Trophoblast cell (in vitro differentiated cells and primary cell): ENCODE data around the gene CACNA2D3.
A peak's percentile ranks its signal among the peaks of the same experiment; 100 is the strongest.

Experiments used
- DNase-seq, 2 donors: peaks; one replicate each; pipeline ENCODE4 v3.0.0-alpha.2; 2016
- H2AFZ ChIP-seq: 2 replicates; pipeline ENCODE4 v1.6.1; 2013; ENCODE audit warnings: low read length, moderate library complexity, mild to moderate bottlenecking; ENCODE audit not compliant: insufficient read depth, poor library complexity
- H2AK5ac ChIP-seq: 2 replicates; pipeline ENCODE4 v1.6.1; 2013; ENCODE audit warnings: mild to moderate bottlenecking, low read length
- H2BK120ac ChIP-seq: 2 replicates; pipeline ENCODE4 v1.6.1; 2013; ENCODE audit warnings: low read length, mild to moderate bottlenecking, moderate library complexity; ENCODE audit not compliant: insufficient read depth, poor library complexity
- H2BK12ac ChIP-seq: 2 replicates; pipeline ENCODE4 v1.6.1; 2013; ENCODE audit warnings: mild to moderate bottlenecking, low read length, moderate library complexity
- H2BK5ac ChIP-seq: 2 replicates; pipeline ENCODE4 v1.6.1; 2013; ENCODE audit warnings: low read length, low read depth, moderate library complexity, mild to moderate bottlenecking; ENCODE audit not compliant: poor library complexity
- H3K14ac ChIP-seq: 2 replicates; pipeline ENCODE4 v1.6.1; 2013; ENCODE audit warnings: mild to moderate bottlenecking, low read length
- H3K18ac ChIP-seq: 2 replicates; pipeline ENCODE4 v1.6.1; 2013; ENCODE audit warnings: mild to moderate bottlenecking, low read length
- H3K23ac ChIP-seq: 2 replicates; pipeline ENCODE4 v1.6.1; 2013; ENCODE audit warnings: low read length
- H3K27ac ChIP-seq: 2 replicates; pipeline ENCODE4 v1.5.1; 2013; ENCODE audit warnings: low read depth, mild to moderate bottlenecking, inconsistent platforms, low read length, moderate library complexity
- H3K27me3 ChIP-seq: 2 replicates; pipeline ENCODE4 v1.6.1; 2013; ENCODE audit warnings: inconsistent platforms, mild to moderate bottlenecking, low read length, moderate library complexity; ENCODE audit not compliant: insufficient read depth
- H3K36me3 ChIP-seq, 2 experiments: 1 replicate in 1 of 2; 2 replicates in 1 of 2; pipeline ENCODE4 v1.6.1; 2013; ENCODE audit warnings: low read length in 2 of 2, mild to moderate bottlenecking in 2 of 2, moderate library complexity in 1 of 2; ENCODE audit not compliant: insufficient read depth in 2 of 2, control insufficient read depth in 1 of 2
- H3K4ac ChIP-seq: 2 replicates; pipeline ENCODE4 v1.6.1; 2013; ENCODE audit warnings: low read depth, mild to moderate bottlenecking, low read length, moderate library complexity
- H3K4me1 ChIP-seq, 2 experiments: 1 replicate in 1 of 2; 2 replicates in 1 of 2; pipeline ENCODE4 v1.6.1; 2013; ENCODE audit warnings: low read length in 2 of 2, mild to moderate bottlenecking in 2 of 2, moderate library complexity in 1 of 2; ENCODE audit not compliant: insufficient read depth in 2 of 2, control insufficient read depth in 1 of 2
- H3K4me2 ChIP-seq: 2 replicates; pipeline ENCODE4 v1.6.1; 2013; ENCODE audit warnings: inconsistent platforms, mild to moderate bottlenecking, low read length, moderate library complexity
- H3K4me3 ChIP-seq: 2 replicates; pipeline ENCODE4 v1.5.1; 2013; ENCODE audit warnings: mild to moderate bottlenecking, low read depth, low read length, inconsistent platforms
- H3K79me1 ChIP-seq: one replicate; pipeline ENCODE4 v1.6.1; 2013; ENCODE audit warnings: low read length
- H3K79me2 ChIP-seq: 2 replicates; pipeline ENCODE4 v1.6.1; 2013; ENCODE audit warnings: low read length, mild to moderate bottlenecking; ENCODE audit not compliant: control insufficient read depth, insufficient read depth, poor library complexity
- H3K9ac ChIP-seq: 2 replicates; pipeline ENCODE4 v1.6.1; 2013; ENCODE audit warnings: mild to moderate bottlenecking, low read length
- H3K9me3 ChIP-seq: 2 replicates; pipeline ENCODE4 v1.6.1; 2013; ENCODE audit warnings: low read depth, mild to moderate bottlenecking, control low read depth, inconsistent platforms, low read length; ENCODE audit not compliant: insufficient read depth
- H4K12ac ChIP-seq: 2 replicates; pipeline ENCODE4 v1.6.1; 2013; ENCODE audit warnings: low read depth, mild to moderate bottlenecking, low read length, moderate library complexity
- H4K8ac ChIP-seq: 2 replicates; pipeline ENCODE4 v1.6.1; 2013; ENCODE audit warnings: low read depth, mild to moderate bottlenecking, low read length, moderate library complexity
- H4K91ac ChIP-seq: one replicate; pipeline ENCODE4 v1.6.1; 2013; ENCODE audit warnings: low read depth, mild to moderate bottlenecking, low read length, moderate library complexity
- WGBS: extraction: QIAGEN DNeasy Blood & Tissue Kit; methylation state at CpG from one replicate; pipeline ENCODE4 v1.1.7; 2013; ENCODE audit warnings: missing lambda C conversion rate; ENCODE audit not compliant: insufficient read length, insufficient coverage; ENCODE audit errors: extremely low coverage; 5-methylcytosine and 5-hydroxymethylcytosine counted together

Gene CACNA2D3

DNA sequence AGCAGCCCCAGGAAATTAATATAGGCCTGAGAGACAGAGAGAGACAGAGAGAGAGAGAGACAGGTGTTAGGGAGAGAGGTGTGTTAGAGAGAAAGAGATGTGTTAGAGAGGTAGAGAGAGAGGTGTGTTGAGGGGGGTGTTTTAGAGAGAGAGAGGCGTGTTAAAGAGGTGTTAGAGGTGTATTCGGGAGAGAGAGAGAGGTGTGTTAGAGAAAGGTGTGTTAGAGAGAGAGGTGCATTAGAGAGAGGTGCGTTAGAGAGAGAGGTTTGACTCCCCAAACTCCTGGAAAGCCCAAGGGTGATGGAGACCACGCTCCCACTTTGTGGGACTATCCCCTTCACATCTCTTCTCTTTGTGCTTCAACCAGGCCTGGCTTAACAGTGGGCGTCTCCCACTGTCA lies 95.5 kb downstream of the CACNA2D3 start:
- H3K27me3 ChIP-seq: no peaks in the 10 kb centered on the region
- no peak for DNase-seq
- no peak overlapping the region for H4K8ac ChIP-seq
- no peak overlapping the region for H2BK120ac ChIP-seq
- 100% methylated on average over 3 of the region's 5 CpGs for WGBS
- H3K79me1 ChIP-seq: no peaks in the 10 kb centered on the region
- no peak overlapping the region for H3K4ac ChIP-seq
- H4K12ac ChIP-seq: no peak overlapping the region
- H2AFZ ChIP-seq: no peak overlapping the region
- H3K79me2 ChIP-seq: no peaks in the 10 kb centered on the region
- H2BK5ac ChIP-seq: no peak overlapping the region
- no peaks in the 10 kb centered on the region for H3K36me3 ChIP-seq
- peak overlapping the region; percentile 23 for H3K4me3 ChIP-seq
- peaks cover 0 to 2% of the 10 kb centered on the region in 2 experiments for H3K4me1 ChIP-seq
- H3K18ac ChIP-seq: no peak overlapping the region
- H3K9me3 ChIP-seq: no peaks in the 10 kb centered on the region
- H3K4me2 ChIP-seq: no peak overlapping the region
- H3K27ac ChIP-seq: no peak overlapping the region
- no peak overlapping the region for H2AK5ac ChIP-seq
- H3K14ac ChIP-seq: no peak overlapping the region
- no peak overlapping the region for H3K23ac ChIP-seq
- H3K9ac ChIP-seq: no peak overlapping the region
- H4K91ac ChIP-seq: no peak overlapping the region
- H2BK12ac ChIP-seq: no peak overlapping the region

DNA sequence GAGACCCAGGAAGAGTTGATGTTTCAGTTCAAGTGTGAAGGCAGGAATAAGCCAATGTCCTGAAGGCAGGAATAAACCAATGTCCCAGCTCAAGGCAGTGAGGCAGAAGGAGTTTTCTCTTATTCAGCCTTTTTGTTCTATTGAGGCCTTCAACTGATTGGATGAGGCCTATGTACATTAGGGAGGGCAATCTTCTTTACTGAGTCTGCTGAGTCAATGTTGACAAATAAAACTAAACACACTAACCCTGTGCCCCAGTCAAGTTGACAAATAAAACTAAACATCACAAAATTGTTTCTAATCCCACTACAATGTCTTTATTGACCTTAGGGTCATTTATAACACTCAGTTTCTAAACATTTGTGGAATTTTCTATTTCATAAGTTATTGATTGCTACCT lies 100.0 kb downstream of the CACNA2D3 start:
- Histone ChIP-seq H4K12ac (no peak overlapping the region), H3K9me3 (no peaks in the 10 kb centered on the region), H3K4me1 (no peaks in the 10 kb centered on the region), H3K79me2 (no peaks in the 10 kb centered on the region), H3K79me1 (no peaks in the 10 kb centered on the region), H3K27me3 (no peaks in the 10 kb centered on the region), H3K9ac (no peak overlapping the region), H2AK5ac (no peak overlapping the region), H3K4me2 (no peak overlapping the region), H3K36me3 (no peaks in the 10 kb centered on the region), H2AFZ (no peak overlapping the region), H3K23ac (no peak overlapping the region), H3K14ac (no peak overlapping the region), H3K27ac (no peak overlapping the region), H2BK5ac (no peak overlapping the region), H3K18ac (no peak overlapping the region), H3K4me3 (no peak overlapping the region), H2BK12ac (no peak overlapping the region), H4K91ac (no peak overlapping the region), H4K8ac (no peak overlapping the region), H2BK120ac (no peak overlapping the region), H3K4ac (no peak overlapping the region)
- no peak for DNase-seq

DNA sequence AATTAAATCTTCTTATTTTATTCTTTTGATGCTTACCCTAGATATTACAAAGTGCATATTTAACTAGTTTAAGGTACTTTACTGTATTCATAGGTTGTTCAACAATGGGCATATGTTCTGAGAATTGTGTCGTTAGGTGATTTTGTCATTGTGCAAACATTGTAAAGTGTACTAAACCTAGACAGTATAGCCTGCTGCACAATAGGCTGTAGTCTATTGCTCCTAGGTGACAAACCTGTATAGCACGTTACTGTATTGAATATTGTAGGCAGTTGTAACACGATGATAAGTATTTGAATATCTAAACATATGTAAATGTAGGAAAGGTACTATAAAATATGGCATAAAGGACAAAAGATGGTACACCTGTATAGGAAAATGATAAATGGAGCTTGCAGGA lies 100.7 kb downstream of the CACNA2D3 start:
- Histone ChIP-seq H3K79me1 (no peaks in the 10 kb centered on the region), H3K18ac (no peak overlapping the region), H3K9ac (no peak overlapping the region), H3K4ac (no peak overlapping the region), H3K23ac (no peak overlapping the region), H3K79me2 (no peaks in the 10 kb centered on the region), H3K4me3 (no peak overlapping the region), H3K14ac (no peak overlapping the region), H2BK120ac (no peak overlapping the region), H2AK5ac (no peak overlapping the region), H3K27ac (no peak overlapping the region), H4K12ac (no peak overlapping the region), H3K36me3 (no peaks in the 10 kb centered on the region), H3K9me3 (no peaks in the 10 kb centered on the region), H3K27me3 (no peaks in the 10 kb centered on the region), H4K91ac (no peak overlapping the region), H2BK12ac (no peak overlapping the region), H3K4me2 (no peak overlapping the region), H3K4me1 (no peaks in the 10 kb centered on the region), H2AFZ (no peak overlapping the region), H2BK5ac (no peak overlapping the region), H4K8ac (no peak overlapping the region)
- DNase-seq: no peak
- WGBS: no CpG with 5 or more reads among the region's 3 CpGs

DNA sequence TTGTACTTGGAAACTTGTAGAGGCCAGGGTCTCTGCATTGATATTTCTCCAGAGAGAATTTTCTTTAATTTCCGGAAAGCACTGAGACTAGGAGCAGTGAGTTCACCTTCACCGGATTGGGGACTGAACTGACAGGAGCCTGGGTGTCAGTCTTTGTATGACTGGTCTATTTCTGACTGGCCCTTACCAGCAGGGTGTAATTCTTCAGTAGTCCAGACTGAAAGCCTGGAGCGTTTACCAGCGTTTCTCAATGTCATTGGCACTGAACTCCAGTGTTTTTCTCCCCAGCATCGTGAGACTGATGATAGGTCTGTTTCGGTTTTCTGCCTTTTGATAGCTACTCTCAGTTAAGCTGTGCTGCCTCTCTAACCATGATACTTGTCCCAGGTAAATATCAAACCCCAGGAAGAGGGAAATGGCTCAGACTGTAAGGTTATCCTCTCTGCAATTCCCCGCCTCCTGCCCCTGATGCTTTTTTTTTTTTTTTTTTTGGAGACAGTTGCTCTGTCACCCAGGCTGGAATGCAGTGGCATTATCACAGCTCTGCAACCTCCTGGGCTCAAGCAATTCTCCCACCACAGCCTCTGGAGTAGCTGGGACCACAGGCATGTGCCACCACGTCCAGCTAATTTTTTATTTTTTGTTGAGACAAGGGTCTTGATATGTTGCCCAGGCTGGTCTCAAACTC lies 103.6 kb downstream of the CACNA2D3 start:
- Histone ChIP-seq H2AFZ (no peak overlapping the region), H3K14ac (no peak overlapping the region), H3K79me2 (no peaks in the 10 kb centered on the region), H3K79me1 (no peaks in the 10 kb centered on the region), H2AK5ac (no peak overlapping the region), H3K36me3 (no peaks in the 10 kb centered on the region), H3K23ac (no peak overlapping the region), H4K12ac (no peak overlapping the region), H3K9me3 (no peaks in the 10 kb centered on the region), H3K4me1 (no peaks in the 10 kb centered on the region), H3K4ac (no peak overlapping the region), H3K18ac (no peak overlapping the region), H3K27me3 (no peaks in the 10 kb centered on the region), H3K9ac (peak overlapping the region; percentile 40), H2BK12ac (no peak overlapping the region), H2BK5ac (no peak overlapping the region), H3K4me2 (no peak overlapping the region), H3K4me3 (no peak overlapping the region), H4K91ac (no peak overlapping the region), H2BK120ac (no peak overlapping the region), H3K27ac (no peak overlapping the region), H4K8ac (no peak overlapping the region)
- DNase-seq: no peak
- no CpG with 5 or more reads among the region's 8 CpGs for WGBS
